ENCODE measurements around the gene FAM83G. TPM values are rescaled to one million over a fixed set of nuclear protein-coding genes. Genes with fewer than 3 reads are reported as not detected.
A peak's percentile ranks its signal among the peaks of the same experiment; 100 is the strongest.
"Not testable (repeated sequence)": the region's sequence is repeated elsewhere in the genome, so short reads cannot be mapped to it uniquely, and the experiment has no call there.

FAM83G gene
- total RNA-seq, 3 donors from 2014 or later = 1.8 to 11.0 (median 7.2) TPM

DNA sequence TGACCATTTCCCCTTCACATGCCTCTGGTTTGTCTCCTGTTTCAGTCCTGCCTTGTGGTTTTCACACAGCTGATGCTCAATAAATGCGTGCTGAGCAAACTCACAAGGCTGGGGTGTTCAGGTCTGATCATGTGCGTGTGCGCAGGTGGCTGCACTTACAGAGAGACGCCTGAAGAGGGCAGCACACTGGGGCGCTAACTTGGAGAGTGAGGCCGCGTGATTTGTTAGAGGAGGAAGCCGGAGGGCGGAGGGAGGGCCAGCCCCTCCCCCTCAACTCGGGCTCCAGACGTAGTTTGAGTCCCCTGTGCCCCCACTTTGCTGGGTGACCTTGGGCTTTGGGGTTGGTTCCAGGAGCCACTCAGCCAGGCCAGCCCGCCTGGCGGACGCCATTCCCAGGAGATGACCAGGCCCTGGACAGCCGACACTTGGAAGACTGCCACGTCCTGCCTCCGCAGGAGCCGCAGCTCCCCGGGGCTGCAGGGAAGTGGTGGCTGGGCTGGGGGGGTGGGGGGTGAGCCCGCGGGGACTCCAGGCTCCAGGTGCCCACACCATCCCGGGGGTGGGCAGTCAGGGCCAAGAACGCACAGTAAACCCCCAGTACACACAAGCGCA is 27.9 kb upstream of the FAM83G start:
- intact Hi-C loops (cut with DNase I; ENCODE audit: low total_unique reads); H3K4me1 ChIP-seq; H3K27me3 ChIP-seq; DNase-seq (ENCODE audit: low spot score in 2 of 2); H3K4me3 ChIP-seq; H3K36me3 ChIP-seq; H3K27ac ChIP-seq; H3K9me3 ChIP-seq: not testable (repeated sequence)

DNA sequence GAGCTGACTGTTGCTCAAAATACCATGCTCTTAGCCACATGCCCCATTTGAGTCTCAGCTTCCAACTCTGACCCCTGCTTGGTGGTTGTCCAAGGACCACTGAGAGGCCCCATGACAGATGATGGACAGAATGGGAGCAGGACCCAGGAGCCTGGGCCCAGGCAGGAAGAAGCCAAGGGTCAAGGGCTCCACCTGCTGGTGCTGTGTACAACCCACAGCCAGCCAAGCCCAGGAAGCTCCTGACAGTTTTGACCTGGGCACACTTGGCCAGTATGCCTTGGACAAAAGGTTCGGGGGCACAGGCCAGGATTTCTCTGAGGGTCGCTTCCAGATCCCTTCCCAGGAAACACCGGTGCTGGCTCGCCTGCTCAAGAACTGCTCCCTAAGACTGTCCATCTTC is 27.2 kb upstream of the FAM83G start:
- H3K4me1 ChIP-seq; intact Hi-C loops (cut with DNase I; ENCODE audit: low total_unique reads); H3K4me3 ChIP-seq; H3K36me3 ChIP-seq; H3K27ac ChIP-seq; H3K9me3 ChIP-seq; H3K27me3 ChIP-seq: not testable (repeated sequence)
- peak; percentile 44 to 61 for DNase-seq (ENCODE audit: low spot score in 2 of 2)

DNA sequence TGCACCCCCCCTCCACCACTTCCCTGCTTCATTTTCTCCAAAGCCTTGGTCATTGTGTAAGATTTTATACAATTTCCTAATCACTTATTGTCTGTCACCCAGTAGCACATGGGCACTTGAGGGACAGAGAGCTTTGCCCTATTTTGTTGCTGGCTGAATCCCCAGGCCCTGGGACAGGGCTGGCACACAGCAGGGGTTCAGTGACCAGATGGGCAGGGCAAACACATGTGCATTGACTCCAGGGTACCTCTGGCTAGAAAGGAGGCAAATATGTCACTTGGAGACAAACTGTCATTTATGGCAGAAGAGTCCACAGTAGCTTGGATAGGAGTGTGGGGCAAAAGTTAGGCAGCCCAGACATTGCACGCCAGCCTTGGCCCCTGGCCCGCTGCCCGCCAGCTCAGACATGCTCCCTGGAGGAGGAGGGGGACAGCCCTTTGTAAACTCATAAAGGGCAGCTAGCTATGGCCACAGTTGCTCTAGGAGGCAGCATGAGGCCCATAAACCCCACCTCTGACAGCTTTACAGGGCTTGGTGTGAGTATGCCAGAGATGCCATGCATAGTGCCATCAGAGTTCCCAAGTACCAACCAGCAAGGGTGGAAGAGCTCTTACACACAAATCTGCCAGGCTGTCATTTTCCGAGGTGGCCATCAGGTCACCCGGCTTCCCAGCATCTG is 26.3 kb upstream of the FAM83G start:
- H3K9me3 ChIP-seq; H3K4me3 ChIP-seq; intact Hi-C loops (cut with DNase I; ENCODE audit: low total_unique reads); H3K27ac ChIP-seq; H3K36me3 ChIP-seq; H3K4me1 ChIP-seq; H3K27me3 ChIP-seq; DNase-seq (ENCODE audit: low spot score in 2 of 2): not testable (repeated sequence)

DNA sequence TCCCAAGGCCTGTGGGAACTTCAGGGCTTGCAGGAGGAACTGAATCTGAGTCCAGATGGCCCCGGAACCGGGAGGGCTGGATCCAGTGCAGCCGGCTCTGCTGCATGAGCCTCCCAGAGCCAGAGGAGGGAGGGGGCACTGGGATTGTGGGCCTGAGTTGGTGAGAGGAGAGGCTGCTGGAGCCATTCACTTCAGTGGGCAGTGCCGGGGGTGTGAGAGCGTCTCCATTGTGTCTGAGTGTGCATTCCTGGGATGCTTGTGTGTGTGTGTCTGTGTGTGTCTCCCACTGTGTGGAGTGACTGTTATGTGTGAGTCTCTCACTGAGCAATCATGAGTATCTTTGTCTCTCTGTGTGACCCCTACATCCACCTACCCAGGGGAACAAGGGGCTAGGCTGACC is 25.2 kb upstream of the FAM83G start:
- H3K27ac ChIP-seq; H3K9me3 ChIP-seq; H3K27me3 ChIP-seq; intact Hi-C loops (cut with DNase I; ENCODE audit: low total_unique reads); H3K36me3 ChIP-seq; H3K4me1 ChIP-seq; DNase-seq (ENCODE audit: low spot score in 2 of 2); H3K4me3 ChIP-seq: not testable (repeated sequence)

DNA sequence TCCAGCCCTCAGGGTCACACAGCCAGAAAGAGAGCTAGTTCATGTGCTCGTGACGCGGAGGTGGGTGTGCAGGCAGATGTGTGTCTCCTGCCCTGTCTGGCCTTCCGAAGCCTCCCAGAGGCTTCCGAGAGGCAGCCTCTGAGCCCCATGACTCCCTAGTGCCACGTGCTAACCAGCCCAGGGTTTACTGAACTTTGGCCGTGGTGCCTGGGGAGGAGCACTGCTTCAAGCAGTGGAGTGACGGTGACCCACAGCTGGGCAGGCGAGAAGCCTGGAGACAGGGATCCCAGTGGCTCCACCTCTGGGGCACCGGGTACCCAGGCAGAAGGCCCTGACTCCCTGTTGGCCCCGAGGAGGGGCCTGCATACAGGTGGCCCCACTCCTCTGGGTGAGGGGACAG is 24.1 kb upstream of the FAM83G start:
- H3K4me1 ChIP-seq; H3K9me3 ChIP-seq; H3K36me3 ChIP-seq; H3K4me3 ChIP-seq; DNase-seq (ENCODE audit: low spot score in 2 of 2); H3K27ac ChIP-seq; intact Hi-C loops (cut with DNase I; ENCODE audit: low total_unique reads); H3K27me3 ChIP-seq: not testable (repeated sequence)

DNA sequence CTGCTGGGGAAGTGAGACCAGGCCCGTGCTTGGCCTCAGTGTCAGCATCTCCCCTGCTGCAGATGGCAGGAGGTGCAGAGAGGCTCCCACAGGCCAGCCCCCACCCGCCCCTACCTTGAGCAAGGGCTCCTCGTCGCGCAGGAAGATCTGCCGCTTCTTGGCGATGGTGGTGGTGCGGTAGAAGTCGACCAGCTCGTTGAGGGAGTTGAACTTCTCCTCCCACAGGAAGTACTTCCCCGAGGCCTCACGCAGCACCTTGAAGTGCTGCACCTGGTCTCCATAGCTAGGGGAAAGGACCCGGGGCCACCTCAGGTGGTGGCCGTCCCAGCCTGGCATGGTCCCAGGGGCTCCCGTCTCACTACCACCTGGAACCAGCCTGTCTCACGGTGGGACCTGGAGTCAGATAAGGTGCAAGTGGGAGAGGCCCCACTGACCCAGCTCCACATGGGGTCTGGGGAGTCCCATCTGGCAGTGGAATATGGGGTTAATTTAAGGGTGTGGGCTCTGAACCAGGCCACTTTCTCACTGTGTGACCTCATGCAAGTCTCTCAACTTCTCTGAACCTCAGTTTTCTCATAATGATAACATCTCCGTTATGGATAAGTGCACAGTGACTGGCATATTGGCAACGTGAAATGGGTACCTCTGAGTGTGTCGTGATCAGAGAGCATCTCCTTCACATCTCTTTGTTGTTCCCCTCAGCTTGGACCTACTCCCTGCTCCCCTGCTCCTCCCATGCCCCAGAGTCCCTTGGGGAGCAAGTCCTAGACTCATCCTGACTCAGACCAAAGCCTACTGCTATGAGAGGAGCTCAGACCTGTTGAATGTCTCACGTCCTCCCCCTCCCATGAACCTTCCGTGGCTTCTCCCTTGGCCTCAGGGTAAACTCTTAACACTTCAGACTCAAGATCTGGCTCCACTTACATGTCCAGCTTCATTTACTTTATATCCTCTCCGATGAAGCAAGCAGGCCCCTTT is 19.8 kb upstream of the FAM83G start:
- intact Hi-C loops (cut with DNase I; ENCODE audit: low total_unique reads) = no loop called here
- no peaks in the 10 kb centered on the region for H3K4me1 ChIP-seq
- no peaks in the 10 kb centered on the region for H3K27me3 ChIP-seq
- no peak overlapping the region for H3K4me3 ChIP-seq
- no peak overlapping the region for H3K27ac ChIP-seq
- no peaks in the 10 kb centered on the region for H3K36me3 ChIP-seq
- DNase-seq (ENCODE audit: low spot score in 2 of 2) = no peak
- no peaks in the 10 kb centered on the region for H3K9me3 ChIP-seq
- TF ChIP-seq POLR2AphosphoS5 (IDR thresholded peaks at IDR 0.05) (no peak), POLR2A (IDR thresholded peaks at IDR 0.05) (no peak)
- TF ChIP-seq, protein P1, sequence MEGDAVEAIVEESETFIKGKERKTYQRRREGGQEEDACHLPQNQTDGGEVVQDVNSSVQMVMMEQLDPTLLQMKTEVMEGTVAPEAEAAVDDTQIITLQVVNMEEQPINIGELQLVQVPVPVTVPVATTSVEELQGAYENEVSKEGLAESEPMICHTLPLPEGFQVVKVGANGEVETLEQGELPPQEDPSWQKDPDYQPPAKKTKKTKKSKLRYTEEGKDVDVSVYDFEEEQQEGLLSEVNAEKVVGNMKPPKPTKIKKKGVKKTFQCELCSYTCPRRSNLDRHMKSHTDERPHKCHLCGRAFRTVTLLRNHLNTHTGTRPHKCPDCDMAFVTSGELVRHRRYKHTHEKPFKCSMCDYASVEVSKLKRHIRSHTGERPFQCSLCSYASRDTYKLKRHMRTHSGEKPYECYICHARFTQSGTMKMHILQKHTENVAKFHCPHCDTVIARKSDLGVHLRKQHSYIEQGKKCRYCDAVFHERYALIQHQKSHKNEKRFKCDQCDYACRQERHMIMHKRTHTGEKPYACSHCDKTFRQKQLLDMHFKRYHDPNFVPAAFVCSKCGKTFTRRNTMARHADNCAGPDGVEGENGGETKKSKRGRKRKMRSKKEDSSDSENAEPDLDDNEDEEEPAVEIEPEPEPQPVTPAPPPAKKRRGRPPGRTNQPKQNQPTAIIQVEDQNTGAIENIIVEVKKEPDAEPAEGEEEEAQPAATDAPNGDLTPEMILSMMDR (IDR thresholded peaks at IDR 0.05) = no peak

DNA sequence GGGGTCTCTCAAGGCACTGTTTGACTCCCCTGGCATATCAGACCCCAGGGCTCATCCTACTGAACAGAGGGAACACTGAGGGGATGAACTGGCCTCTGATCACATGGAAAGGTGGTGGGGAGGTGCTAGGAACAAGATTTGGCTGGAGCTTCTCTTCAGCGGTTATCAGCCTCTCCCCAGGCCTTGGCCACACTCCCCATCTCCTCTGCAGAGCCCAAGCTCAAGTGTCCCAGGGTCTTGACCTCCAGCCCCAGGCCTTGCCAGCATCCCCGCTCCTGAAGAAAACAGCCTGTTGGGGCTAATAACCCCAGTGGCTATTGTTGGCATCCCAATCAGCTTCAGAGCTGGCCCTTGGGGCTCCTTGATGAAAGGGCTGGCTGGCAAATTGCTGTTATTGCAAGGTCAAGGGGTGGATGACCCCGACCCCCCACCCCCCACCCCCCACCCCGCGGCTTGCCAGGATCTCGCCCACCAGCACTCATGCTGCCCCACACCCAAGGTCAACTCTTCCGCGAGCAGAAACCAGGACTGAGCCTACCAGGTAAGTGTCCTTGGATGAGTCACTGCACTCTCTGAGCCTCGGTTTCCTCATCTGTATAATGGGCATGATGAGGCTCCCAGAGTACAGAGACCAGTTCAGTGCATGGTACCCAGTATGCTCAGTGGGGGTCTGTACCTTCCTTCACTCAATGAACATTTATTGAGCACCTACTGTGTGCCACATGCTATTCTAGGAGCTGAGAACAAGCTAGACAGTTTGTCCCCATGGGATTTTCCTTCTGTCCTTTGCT is 18.8 kb upstream of the FAM83G start:
- TF ChIP-seq, protein P1 (IDR thresholded peaks at IDR 0.05) = no peak
- TF ChIP-seq POLR2A (IDR thresholded peaks at IDR 0.05) (no peak), POLR2AphosphoS5 (IDR thresholded peaks at IDR 0.05) (no peak)
- Histone ChIP-seq H3K27me3 (no peaks in the 10 kb centered on the region), H3K4me3 (no peak overlapping the region), H3K4me1 (no peaks in the 10 kb centered on the region), H3K36me3 (no peaks in the 10 kb centered on the region), H3K9me3 (no peaks in the 10 kb centered on the region), H3K27ac (no peak overlapping the region)
- intact Hi-C loops (cut with DNase I; ENCODE audit: low total_unique reads) = no loop called here
- no peak for DNase-seq (ENCODE audit: low spot score in 2 of 2)
